ENCODE measurements around the gene DIRAS2.

DIRAS2 gene

GRCh38 chr9:90642570-90643539 is at the start of gene DIRAS2:
TSS of gene DIRAS2 (minus strand) at chr9:90642824. CDS start at chr9:90613827, 28,997 bp downstream.
- DNase-seq (ENCODE audit: low read depth, low spot score): peak; percentile 70
- peak; percentile 62 for TF ChIP-seq CTCF (IDR thresholded peaks at IDR 0.05; ENCODE audit: low read depth, low read length)
- in situ Hi-C loops (cut with HindIII; ENCODE audit: low sequenced_read_pairs): no loop called here
- peak within 1 kb of the TSS; percentile 27 for H3K4me3 ChIP-seq (ENCODE audit: low read depth, low read length)

- in situ Hi-C loops (cut with HindIII; ENCODE audit: low sequenced_read_pairs): no loop called here
- no peak overlapping the region for H3K4me3 ChIP-seq (ENCODE audit: low read depth, low read length)
- DNase-seq (ENCODE audit: low read depth, low spot score): no peak
- TF ChIP-seq CTCF (IDR thresholded peaks at IDR 0.05; ENCODE audit: low read depth, low read length): no peak
Measured at GRCh38 chr9:90684736-90685135, 42.1 kb upstream of the DIRAS2 start.

- in situ Hi-C loops (cut with HindIII; ENCODE audit: low sequenced_read_pairs): no loop called here
- no peak for DNase-seq (ENCODE audit: low read depth, low spot score)
- no peak for TF ChIP-seq CTCF (IDR thresholded peaks at IDR 0.05; ENCODE audit: low read depth, low read length)
- no peak overlapping the region for H3K4me3 ChIP-seq (ENCODE audit: low read depth, low read length)
Measured at GRCh38 chr9:90684106-90684505, 41.5 kb upstream of the DIRAS2 start.

- in situ Hi-C loops (cut with HindIII; ENCODE audit: low sequenced_read_pairs): no loop called here
- TF ChIP-seq CTCF (IDR thresholded peaks at IDR 0.05; ENCODE audit: low read depth, low read length): no peak
- DNase-seq (ENCODE audit: low read depth, low spot score): no peak
- no peak overlapping the region for H3K4me3 ChIP-seq (ENCODE audit: low read depth, low read length)
Measured at GRCh38 chr9:90680534-90680933, 37.9 kb upstream of the DIRAS2 start.

- DNase-seq (ENCODE audit: low read depth, low spot score): no peak
- TF ChIP-seq CTCF (IDR thresholded peaks at IDR 0.05; ENCODE audit: low read depth, low read length): no peak
- no peak overlapping the region for H3K4me3 ChIP-seq (ENCODE audit: low read depth, low read length)
- in situ Hi-C loops (cut with HindIII; ENCODE audit: low sequenced_read_pairs): no loop called here
Measured at GRCh38 chr9:90665072-90665471, 22.4 kb upstream of the DIRAS2 start.

- peak; percentile 72 for DNase-seq (ENCODE audit: low read depth, low spot score)
- in situ Hi-C loops (cut with HindIII; ENCODE audit: low sequenced_read_pairs): no loop called here
Measured at GRCh38 chr9:90659650-90660364, 17.2 kb upstream of the DIRAS2 start.

More at GRCh38 chr9:90659650-90660364, 17.2 kb upstream of the DIRAS2 start:
- no peak for TF ChIP-seq CTCF (IDR thresholded peaks at IDR 0.05; ENCODE audit: low read depth, low read length)
- no peak overlapping the region for H3K4me3 ChIP-seq (ENCODE audit: low read depth, low read length)

Data from astrocyte of the spinal cord (primary cell).